Trophoblast cell (in vitro differentiated cells and primary cell): Measurements from ENCODE around the gene TGM6.

Experiments
- DNase-seq, 2 donors: peaks; one replicate each; pipeline ENCODE4 v3.0.0-alpha.2; 2016
- H2AFZ ChIP-seq: 2 replicates; pipeline ENCODE4 v1.6.1; 2013; ENCODE audit warnings: low read length, moderate library complexity, mild to moderate bottlenecking; ENCODE audit not compliant: insufficient read depth, poor library complexity
- H2AK5ac ChIP-seq: 2 replicates; pipeline ENCODE4 v1.6.1; 2013; ENCODE audit warnings: mild to moderate bottlenecking, low read length
- H2BK120ac ChIP-seq: 2 replicates; pipeline ENCODE4 v1.6.1; 2013; ENCODE audit warnings: low read length, mild to moderate bottlenecking, moderate library complexity; ENCODE audit not compliant: insufficient read depth, poor library complexity
- H2BK12ac ChIP-seq: 2 replicates; pipeline ENCODE4 v1.6.1; 2013; ENCODE audit warnings: mild to moderate bottlenecking, low read length, moderate library complexity
- H2BK5ac ChIP-seq: 2 replicates; pipeline ENCODE4 v1.6.1; 2013; ENCODE audit warnings: low read length, low read depth, moderate library complexity, mild to moderate bottlenecking; ENCODE audit not compliant: poor library complexity
- H3K14ac ChIP-seq: 2 replicates; pipeline ENCODE4 v1.6.1; 2013; ENCODE audit warnings: mild to moderate bottlenecking, low read length
- H3K18ac ChIP-seq: 2 replicates; pipeline ENCODE4 v1.6.1; 2013; ENCODE audit warnings: mild to moderate bottlenecking, low read length
- H3K23ac ChIP-seq: 2 replicates; pipeline ENCODE4 v1.6.1; 2013; ENCODE audit warnings: low read length
- H3K27ac ChIP-seq: 2 replicates; pipeline ENCODE4 v1.5.1; 2013; ENCODE audit warnings: low read depth, mild to moderate bottlenecking, inconsistent platforms, low read length, moderate library complexity
- H3K27me3 ChIP-seq: 2 replicates; pipeline ENCODE4 v1.6.1; 2013; ENCODE audit warnings: inconsistent platforms, mild to moderate bottlenecking, low read length, moderate library complexity; ENCODE audit not compliant: insufficient read depth
- H3K36me3 ChIP-seq, 2 experiments: 1 replicate in 1 of 2; 2 replicates in 1 of 2; pipeline ENCODE4 v1.6.1; 2013; ENCODE audit warnings: low read length in 2 of 2, mild to moderate bottlenecking in 2 of 2, moderate library complexity in 1 of 2; ENCODE audit not compliant: insufficient read depth in 2 of 2, control insufficient read depth in 1 of 2
- H3K4ac ChIP-seq: 2 replicates; pipeline ENCODE4 v1.6.1; 2013; ENCODE audit warnings: low read depth, mild to moderate bottlenecking, low read length, moderate library complexity
- H3K4me1 ChIP-seq, 2 experiments: 1 replicate in 1 of 2; 2 replicates in 1 of 2; pipeline ENCODE4 v1.6.1; 2013; ENCODE audit warnings: low read length in 2 of 2, mild to moderate bottlenecking in 2 of 2, moderate library complexity in 1 of 2; ENCODE audit not compliant: insufficient read depth in 2 of 2, control insufficient read depth in 1 of 2
- H3K4me2 ChIP-seq: 2 replicates; pipeline ENCODE4 v1.6.1; 2013; ENCODE audit warnings: inconsistent platforms, mild to moderate bottlenecking, low read length, moderate library complexity
- H3K4me3 ChIP-seq: 2 replicates; pipeline ENCODE4 v1.5.1; 2013; ENCODE audit warnings: mild to moderate bottlenecking, low read depth, low read length, inconsistent platforms
- H3K79me1 ChIP-seq: one replicate; pipeline ENCODE4 v1.6.1; 2013; ENCODE audit warnings: low read length
- H3K79me2 ChIP-seq: 2 replicates; pipeline ENCODE4 v1.6.1; 2013; ENCODE audit warnings: low read length, mild to moderate bottlenecking; ENCODE audit not compliant: control insufficient read depth, insufficient read depth, poor library complexity
- H3K9ac ChIP-seq: 2 replicates; pipeline ENCODE4 v1.6.1; 2013; ENCODE audit warnings: mild to moderate bottlenecking, low read length
- H3K9me3 ChIP-seq: 2 replicates; pipeline ENCODE4 v1.6.1; 2013; ENCODE audit warnings: low read depth, mild to moderate bottlenecking, control low read depth, inconsistent platforms, low read length; ENCODE audit not compliant: insufficient read depth
- H4K12ac ChIP-seq: 2 replicates; pipeline ENCODE4 v1.6.1; 2013; ENCODE audit warnings: low read depth, mild to moderate bottlenecking, low read length, moderate library complexity
- H4K8ac ChIP-seq: 2 replicates; pipeline ENCODE4 v1.6.1; 2013; ENCODE audit warnings: low read depth, mild to moderate bottlenecking, low read length, moderate library complexity
- H4K91ac ChIP-seq: one replicate; pipeline ENCODE4 v1.6.1; 2013; ENCODE audit warnings: low read depth, mild to moderate bottlenecking, low read length, moderate library complexity
- WGBS: extraction: QIAGEN DNeasy Blood & Tissue Kit; methylation state at CpG from one replicate; pipeline ENCODE4 v1.1.7; 2013; ENCODE audit warnings: missing lambda C conversion rate; ENCODE audit not compliant: insufficient read length, insufficient coverage; ENCODE audit errors: extremely low coverage; 5-methylcytosine and 5-hydroxymethylcytosine counted together

Gene TGM6

GRCh38 chr20:2333821-2334220 is 46.9 kb upstream of the TGM6 start:
- H2AFZ ChIP-seq: no peak overlapping the region
- H2BK120ac ChIP-seq: no peak overlapping the region
- no peak overlapping the region for H3K27ac ChIP-seq
- no peak overlapping the region for H3K23ac ChIP-seq
- H3K14ac ChIP-seq: no peak overlapping the region
- H3K18ac ChIP-seq: no peak overlapping the region
- H3K79me2 ChIP-seq: no peaks in the 10 kb centered on the region
- no peaks in the 10 kb centered on the region for H3K9me3 ChIP-seq
- H3K4me3 ChIP-seq: no peak overlapping the region
- H3K4me2 ChIP-seq: no peak overlapping the region
- no CpG with 5 or more reads among the region's 6 CpGs for WGBS
- H2AK5ac ChIP-seq: no peak overlapping the region
- H3K79me1 ChIP-seq: no peaks in the 10 kb centered on the region
- no peaks in the 10 kb centered on the region for H3K36me3 ChIP-seq
- H4K8ac ChIP-seq: no peak overlapping the region
- no peak overlapping the region for H2BK5ac ChIP-seq
- DNase-seq: no peak
- H4K12ac ChIP-seq: no peak overlapping the region
- H3K4ac ChIP-seq: no peak overlapping the region
- no peak overlapping the region for H2BK12ac ChIP-seq
- H3K27me3 ChIP-seq: no peaks in the 10 kb centered on the region
- no peaks in the 10 kb centered on the region for H3K4me1 ChIP-seq
- H4K91ac ChIP-seq: no peak overlapping the region
- no peak overlapping the region for H3K9ac ChIP-seq

GRCh38 chr20:2335096-2335870 is 45.4 kb upstream of the TGM6 start:
- Histone ChIP-seq H3K9me3 (no peaks in the 10 kb centered on the region), H2BK12ac (no peak overlapping the region), H3K18ac (no peak overlapping the region), H2BK120ac (no peak overlapping the region), H2AFZ (no peak overlapping the region), H3K36me3 (no peaks in the 10 kb centered on the region), H4K8ac (no peak overlapping the region), H4K12ac (no peak overlapping the region), H2AK5ac (no peak overlapping the region), H3K79me2 (no peaks in the 10 kb centered on the region), H3K9ac (no peak overlapping the region), H3K4me2 (no peak overlapping the region), H3K27me3 (no peaks in the 10 kb centered on the region), H3K23ac (no peak overlapping the region), H2BK5ac (no peak overlapping the region), H3K79me1 (no peaks in the 10 kb centered on the region), H3K4me1 (no peaks in the 10 kb centered on the region), H3K27ac (no peak overlapping the region), H3K4me3 (no peak overlapping the region), H4K91ac (no peak overlapping the region), H3K4ac (no peak overlapping the region), H3K14ac (no peak overlapping the region)
- WGBS: no CpG with 5 or more reads among the region's 9 CpGs
- DNase-seq: no peak

GRCh38 chr20:2336471-2336870 is 44.2 kb upstream of the TGM6 start:
- Histone ChIP-seq H2BK120ac (no peak overlapping the region), H4K91ac (no peak overlapping the region), H3K4me2 (no peak overlapping the region), H3K9me3 (no peaks in the 10 kb centered on the region), H4K8ac (no peak overlapping the region), H3K79me2 (no peaks in the 10 kb centered on the region), H3K27ac (no peak overlapping the region), H3K4me1 (no peaks in the 10 kb centered on the region), H3K27me3 (no peaks in the 10 kb centered on the region), H3K18ac (no peak overlapping the region), H3K36me3 (no peaks in the 10 kb centered on the region), H2BK5ac (no peak overlapping the region), H2AFZ (no peak overlapping the region), H3K9ac (no peak overlapping the region), H3K4ac (no peak overlapping the region), H3K79me1 (no peaks in the 10 kb centered on the region), H3K23ac (no peak overlapping the region), H3K14ac (no peak overlapping the region), H2AK5ac (no peak overlapping the region), H2BK12ac (no peak overlapping the region), H4K12ac (no peak overlapping the region), H3K4me3 (no peak overlapping the region)
- no peak for DNase-seq
- no CpG with 5 or more reads among the region's 4 CpGs for WGBS

- no peaks in the 10 kb centered on the region for H3K9me3 ChIP-seq
- H4K91ac ChIP-seq: no peak overlapping the region
- H3K18ac ChIP-seq: no peak overlapping the region
- no peak for DNase-seq
- no peak overlapping the region for H2BK5ac ChIP-seq
- H3K4me2 ChIP-seq: no peak overlapping the region
- no peaks in the 10 kb centered on the region for H3K27me3 ChIP-seq
- no peaks in the 10 kb centered on the region for H3K79me1 ChIP-seq
- WGBS: no CpG with 5 or more reads among the region's 5 CpGs
- no peak overlapping the region for H3K23ac ChIP-seq
- no peak overlapping the region for H3K27ac ChIP-seq
- no peaks in the 10 kb centered on the region for H3K4me1 ChIP-seq
- no peak overlapping the region for H2AFZ ChIP-seq
- H2BK12ac ChIP-seq: no peak overlapping the region
- no peaks in the 10 kb centered on the region for H3K79me2 ChIP-seq
- H4K12ac ChIP-seq: no peak overlapping the region
- H3K4ac ChIP-seq: no peak overlapping the region
- H3K36me3 ChIP-seq: no peaks in the 10 kb centered on the region
- no peak overlapping the region for H2BK120ac ChIP-seq
- no peak overlapping the region for H4K8ac ChIP-seq
- no peak overlapping the region for H3K4me3 ChIP-seq
- H2AK5ac ChIP-seq: no peak overlapping the region
- H3K14ac ChIP-seq: no peak overlapping the region
- no peak overlapping the region for H3K9ac ChIP-seq
Measured at GRCh38 chr20:2337142-2337541, 43.6 kb upstream of the TGM6 start.
